Smooth muscle cell (in vitro differentiated cells): Measurements from ENCODE around the gene RPS16. TPM values are rescaled to one million over a fixed set of nuclear protein-coding genes. Genes with fewer than 3 reads are reported as not detected.

Source experiments
- DNase-seq: peaks from one replicate; lab custom pipeline; 2025; ENCODE audit not compliant: unreplicated experiment; lab: John Stamatoyannopoulos, UW
- H2AFZ ChIP-seq: fragments of 200-600 bp; sonication (generic); 2 replicates; pipeline ENCODE4 v1.6.0; 2016; ENCODE audit warnings: antibody characterized with exemption, low read depth, mild to moderate bottlenecking
- H3F3A ChIP-seq: fragments of 200-600 bp; sonication (generic); 2 replicates; pipeline ENCODE4 v1.6.0; 2017; ENCODE audit warnings: antibody characterized with exemption, low read depth
- H3K27ac ChIP-seq: fragments of 200-600 bp; sonication (generic); 2 replicates; pipeline ENCODE4 v1.5.1; 2016; ENCODE audit warnings: low read depth, mild to moderate bottlenecking
- H3K27me3 ChIP-seq: fragments of 200-600 bp; sonication (generic); 2 replicates; pipeline ENCODE4 v1.6.1; 2016; ENCODE audit warnings: low read depth, mild to moderate bottlenecking
- H3K36me3 ChIP-seq: fragments of 200-600 bp; sonication (generic); 2 replicates; pipeline ENCODE4 v1.5.1; 2016; ENCODE audit warnings: low read depth
- H3K4me1 ChIP-seq: fragments of 200-600 bp; sonication (generic); 2 replicates; pipeline ENCODE4 v1.5.1; 2016; ENCODE audit warnings: low read depth
- H3K4me2 ChIP-seq: fragments of 200-600 bp; sonication (generic); 2 replicates; pipeline ENCODE4 v1.6.0; 2016; ENCODE audit warnings: mild to moderate bottlenecking
- H3K4me3 ChIP-seq: fragments of 200-600 bp; sonication (generic); 2 replicates; pipeline ENCODE4 v1.5.1; 2016; ENCODE audit warnings: mild to moderate bottlenecking
- H3K79me2 ChIP-seq: fragments of 200-600 bp; sonication (generic); 2 replicates; pipeline ENCODE4 v1.6.0; 2016; ENCODE audit warnings: low read depth, mild to moderate bottlenecking
- H3K9ac ChIP-seq: fragments of 200-600 bp; sonication (generic); 2 replicates; pipeline ENCODE4 v1.6.0; 2016; ENCODE audit warnings: low read depth
- H3K9me3 ChIP-seq: fragments of 200-600 bp; sonication (generic); replicated peaks from 2 replicates; pipeline ENCODE4 v1.5.1; 2016; ENCODE audit warnings: low read depth
- H4K20me1 ChIP-seq: fragments of 200-600 bp; sonication (generic); 2 replicates; pipeline ENCODE4 v1.6.0; 2016; ENCODE audit warnings: low read depth
- WGBS: methylation state at CpG from one replicate; pipeline ENCODE4 v1.1.7; 2016; ENCODE audit warnings: low lambda C conversion rate; 5-methylcytosine and 5-hydroxymethylcytosine counted together
- microRNA-seq: library from miRNA; unstranded; fragments of <30 nt; microRNA quantifications from one replicate; pipeline ENCODE4, GENCODE V29; 2016; ENCODE audit warnings: borderline number of aligned reads
- polyA plus RNA-seq: library from polyadenylated mRNA; unstranded; fragments of >200 nt; fragmentation: Nextera tagmentation; extraction: Ambion mirVana; gene quantifications from 2 replicates; pipeline ENCODE4 v1.2.1, GENCODE V29; 2016
- small RNA-seq: library from RNA; depleted of rRNA; stranded (forward); fragments of <200 nt; gene quantifications from one replicate; pipeline ENCODE3, GENCODE V24; 2014
- total RNA-seq: library from RNA; depleted of rRNA; stranded (reverse); fragments of >200 nt; gene quantifications from 2 replicates; pipeline ENCODE4 v1.2.3, GENCODE V29; 2014
- TF ChIP-seq, protein P1 (sequence below): fragments of 200-600 bp; sonication (generic); IDR thresholded peaks from 2 replicates; pipeline ENCODE4 v1.5.1; 2017; ENCODE audit warnings: borderline replicate concordance, mild to moderate bottlenecking, antibody characterized with exemption; ENCODE audit not compliant: insufficient read depth, poor library complexity, severe bottlenecking

The RPS16 gene
- total and polyA plus RNA-seq, 2 experiments from 2014 or later: 97.1 to 539 TPM

DNA sequence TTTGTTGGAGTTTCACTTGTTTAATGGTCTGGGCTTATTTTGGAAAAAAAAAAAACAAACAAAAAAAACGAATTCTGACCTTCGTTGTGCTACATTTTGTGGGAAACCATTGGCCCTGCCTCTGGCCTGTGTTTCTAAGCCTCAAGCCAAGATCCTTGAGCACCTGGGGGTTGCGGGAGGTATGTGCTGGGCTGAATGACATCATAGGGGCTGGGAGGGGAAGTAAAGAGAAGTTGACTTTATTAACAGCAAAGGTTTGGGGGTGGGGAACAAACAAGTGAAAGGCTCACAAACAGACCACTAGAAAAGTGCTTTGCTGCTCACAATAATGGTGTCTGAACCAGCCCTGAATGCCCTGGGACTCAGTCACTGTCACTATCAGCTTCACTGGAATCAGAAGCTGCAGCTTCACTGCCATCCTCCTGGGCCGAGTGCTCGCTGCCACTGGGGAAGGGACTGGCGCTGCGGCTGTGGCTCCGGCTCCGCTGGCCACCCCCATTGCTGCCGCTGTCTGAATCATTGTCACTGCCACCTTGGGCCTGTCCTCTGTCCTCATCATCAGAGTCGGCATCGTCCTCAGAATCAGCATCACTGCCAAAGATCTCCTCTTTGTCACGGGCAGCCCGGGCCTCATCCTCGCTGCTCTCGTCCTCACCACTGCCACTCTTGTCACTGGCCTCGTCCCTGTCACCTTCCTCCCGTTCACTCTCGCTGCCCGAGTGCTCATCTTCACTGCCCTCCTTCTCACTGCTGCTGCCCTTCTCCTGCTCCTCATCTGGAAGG is 49.9 kb downstream of the RPS16 start:
- H3K4me2 ChIP-seq: no peak overlapping the region
- no peak overlapping the region for H3K4me3 ChIP-seq
- TF ChIP-seq, protein P1, sequence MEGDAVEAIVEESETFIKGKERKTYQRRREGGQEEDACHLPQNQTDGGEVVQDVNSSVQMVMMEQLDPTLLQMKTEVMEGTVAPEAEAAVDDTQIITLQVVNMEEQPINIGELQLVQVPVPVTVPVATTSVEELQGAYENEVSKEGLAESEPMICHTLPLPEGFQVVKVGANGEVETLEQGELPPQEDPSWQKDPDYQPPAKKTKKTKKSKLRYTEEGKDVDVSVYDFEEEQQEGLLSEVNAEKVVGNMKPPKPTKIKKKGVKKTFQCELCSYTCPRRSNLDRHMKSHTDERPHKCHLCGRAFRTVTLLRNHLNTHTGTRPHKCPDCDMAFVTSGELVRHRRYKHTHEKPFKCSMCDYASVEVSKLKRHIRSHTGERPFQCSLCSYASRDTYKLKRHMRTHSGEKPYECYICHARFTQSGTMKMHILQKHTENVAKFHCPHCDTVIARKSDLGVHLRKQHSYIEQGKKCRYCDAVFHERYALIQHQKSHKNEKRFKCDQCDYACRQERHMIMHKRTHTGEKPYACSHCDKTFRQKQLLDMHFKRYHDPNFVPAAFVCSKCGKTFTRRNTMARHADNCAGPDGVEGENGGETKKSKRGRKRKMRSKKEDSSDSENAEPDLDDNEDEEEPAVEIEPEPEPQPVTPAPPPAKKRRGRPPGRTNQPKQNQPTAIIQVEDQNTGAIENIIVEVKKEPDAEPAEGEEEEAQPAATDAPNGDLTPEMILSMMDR: no peak
- no peaks in the 10 kb centered on the region for H4K20me1 ChIP-seq
- DNase-seq: no peak
- no peak overlapping the region for H3K9ac ChIP-seq
- WGBS: 95% methylated on average over 20 of the region's 20 CpGs
- peaks cover 7% of the 10 kb centered on the region for H3K79me2 ChIP-seq
- H3K4me1 ChIP-seq: peaks cover 6% of the 10 kb centered on the region
- no peak overlapping the region for H2AFZ ChIP-seq
- peaks cover 3% of the 10 kb centered on the region for H3K36me3 ChIP-seq
- H3F3A ChIP-seq: peaks cover 13% of the 10 kb centered on the region
- no peak overlapping the region for H3K27ac ChIP-seq
- no peaks in the 10 kb centered on the region for H3K27me3 ChIP-seq
- H3K9me3 ChIP-seq: no peaks in the 10 kb centered on the region

DNA sequence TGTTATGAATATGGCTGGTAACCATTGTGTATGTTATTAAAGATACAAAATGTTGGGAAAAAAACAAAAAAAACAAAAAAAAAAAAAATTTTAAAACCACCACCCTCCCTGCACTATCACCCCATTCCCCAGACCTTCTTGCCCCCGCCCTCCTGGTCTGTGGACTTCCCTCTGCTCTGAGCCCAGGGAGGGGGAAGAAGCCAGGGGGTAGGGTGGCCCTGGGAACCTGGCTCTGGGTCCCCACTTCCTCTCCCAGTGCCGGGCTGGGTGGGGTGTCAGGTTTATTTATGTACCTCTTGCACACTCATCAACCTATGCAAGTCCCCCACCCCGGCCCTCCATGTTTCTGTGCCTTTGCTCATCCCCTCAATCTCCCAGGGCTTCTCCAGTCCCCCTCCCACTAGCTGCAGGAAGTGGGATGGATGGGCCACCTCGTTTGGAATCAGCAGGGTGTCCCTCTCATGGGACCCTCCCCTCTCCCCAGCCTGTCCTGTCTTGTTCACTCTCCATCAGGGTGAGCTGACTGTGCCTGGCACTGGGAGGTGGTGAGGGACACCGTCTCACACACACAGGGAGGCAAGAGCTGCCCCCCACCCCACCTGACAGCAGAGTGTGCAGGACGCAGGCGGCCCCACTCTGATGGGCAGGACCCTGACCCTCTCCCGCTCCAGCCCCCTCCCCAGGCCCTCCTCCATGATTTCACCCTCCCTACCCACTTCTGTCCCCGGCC is 50.7 kb downstream of the RPS16 start:
- DNase-seq: no peak
- Histone ChIP-seq H2AFZ (no peak overlapping the region), H3K27ac (no peak overlapping the region), H3K9me3 (no peaks in the 10 kb centered on the region), H3K9ac (no peak overlapping the region), H3K36me3 (peaks cover 3% of the 10 kb centered on the region), H3K4me1 (peaks cover 3% of the 10 kb centered on the region), H4K20me1 (no peaks in the 10 kb centered on the region), H3K4me2 (no peak overlapping the region), H3K4me3 (no peak overlapping the region), H3F3A (peaks cover 13% of the 10 kb centered on the region), H3K79me2 (peaks cover 2% of the 10 kb centered on the region), H3K27me3 (no peaks in the 10 kb centered on the region)
- WGBS: 85% methylated on average over 9 of the region's 9 CpGs
- TF ChIP-seq, protein P1: no peak

Small RNA genes lying within 50 kb of the gene (microRNA-seq; reads per million reads assigned to microRNA genes)
- gene MIR4530: not detected

Small RNA genes lying within 50 kb of the gene (small RNA-seq; reads per million reads assigned to genes)
- gene MIR4530: 0.08 reads per million

Other genes starting within 250 kb of the RPS16 start
- gene NCCRP1, start 239.0 kb downstream of the RPS16 start, total RNA-seq: 2.2 and 4.0 TPM in 2 replicates
- gene NCCRP1, start 239.0 kb downstream of the RPS16 start, polyA plus RNA-seq: 1.5 TPM in 2 replicates
- not detected in 2 replicates for gene SYCN, start 231.7 kb downstream of the RPS16 start, total RNA-seq
- not detected in 2 replicates for gene SYCN, start 231.7 kb downstream of the RPS16 start, polyA plus RNA-seq
- gene IFNL3, start 190.9 kb downstream of the RPS16 start, total RNA-seq: not detected in 2 replicates
- gene IFNL3, start 190.9 kb downstream of the RPS16 start, polyA plus RNA-seq: 0.34 TPM in 1 of 2 replicates, not detected in the other
- not detected in 2 replicates for gene IFNL4, start 187.1 kb downstream of the RPS16 start, total RNA-seq
- 0.15 TPM in 1 of 2 replicates, not detected in the other for gene IFNL4, start 187.1 kb downstream of the RPS16 start, polyA plus RNA-seq
- gene IFNL2, start 167.6 kb downstream of the RPS16 start, total RNA-seq: not detected in 2 replicates
- not detected in 2 replicates for gene IFNL2, start 167.6 kb downstream of the RPS16 start, polyA plus RNA-seq
- gene IFNL1, start 139.5 kb downstream of the RPS16 start, total RNA-seq: not detected in 2 replicates
- not detected in 2 replicates for gene IFNL1, start 139.5 kb downstream of the RPS16 start, polyA plus RNA-seq
- 0.36 and 0.76 TPM in 2 replicates for gene LRFN1, start 115.1 kb downstream of the RPS16 start, total RNA-seq
- 2.1 and 3.2 TPM in 2 replicates for gene LRFN1, start 115.1 kb downstream of the RPS16 start, polyA plus RNA-seq
- not detected in 2 replicates for gene GMFG, start 99.9 kb downstream of the RPS16 start, total RNA-seq
- 0.37 TPM in 1 of 2 replicates, not detected in the other for gene GMFG, start 99.9 kb downstream of the RPS16 start, polyA plus RNA-seq
- gene SAMD4B, start 93.5 kb downstream of the RPS16 start, total RNA-seq: 37.1 and 58.3 TPM in 2 replicates
- gene SAMD4B, start 93.5 kb downstream of the RPS16 start, polyA plus RNA-seq: 61.8 and 81.9 TPM in 2 replicates
- 27.8 and 29.8 TPM in 2 replicates for gene PAF1, start 44.8 kb downstream of the RPS16 start, total RNA-seq
- 35.8 and 42.7 TPM in 2 replicates for gene PAF1, start 44.8 kb downstream of the RPS16 start, polyA plus RNA-seq
- gene MED29, start 44.6 kb downstream of the RPS16 start, total RNA-seq: 23.0 and 23.8 TPM in 2 replicates
- 36.3 and 37.7 TPM in 2 replicates for gene MED29, start 44.6 kb downstream of the RPS16 start, polyA plus RNA-seq
- 31.5 and 44.7 TPM in 2 replicates for gene ZFP36, start 29.1 kb downstream of the RPS16 start, total RNA-seq
- 281 and 303 TPM in 2 replicates for gene ZFP36, start 29.1 kb downstream of the RPS16 start, polyA plus RNA-seq
- gene PLEKHG2, start 23.3 kb downstream of the RPS16 start, total RNA-seq: 16.3 and 42.2 TPM in 2 replicates
- 33.0 and 51.9 TPM in 2 replicates for gene PLEKHG2, start 23.3 kb downstream of the RPS16 start, polyA plus RNA-seq
- 41.0 and 44.9 TPM in 2 replicates for gene SUPT5H, start 9.6 kb upstream of the RPS16 start, total RNA-seq
- 134 and 139 TPM in 2 replicates for gene SUPT5H, start 9.6 kb upstream of the RPS16 start, polyA plus RNA-seq
- gene TIMM50, start 44.9 kb upstream of the RPS16 start, total RNA-seq: 58.4 and 66.1 TPM in 2 replicates
- 107 and 108 TPM in 2 replicates for gene TIMM50, start 44.9 kb upstream of the RPS16 start, polyA plus RNA-seq
- gene DLL3, start 63.0 kb upstream of the RPS16 start, total RNA-seq: 0.54 and 9.3 TPM in 2 replicates
- gene DLL3, start 63.0 kb upstream of the RPS16 start, polyA plus RNA-seq: 0.80 and 1.6 TPM in 2 replicates
- gene SELENOV, start 79.2 kb upstream of the RPS16 start, total RNA-seq: not detected in 2 replicates
- not detected in 2 replicates for gene SELENOV, start 79.2 kb upstream of the RPS16 start, polyA plus RNA-seq
- 1.9 and 2.7 TPM in 2 replicates for gene EID2B, start 96.9 kb upstream of the RPS16 start, total RNA-seq
- gene EID2B, start 96.9 kb upstream of the RPS16 start, polyA plus RNA-seq: 1.1 and 1.9 TPM in 2 replicates
- gene EID2, start 104.2 kb upstream of the RPS16 start, total RNA-seq: 11.9 and 15.9 TPM in 2 replicates
- gene EID2, start 104.2 kb upstream of the RPS16 start, polyA plus RNA-seq: 22.5 and 24.2 TPM in 2 replicates
- not detected in 2 replicates for gene LGALS13, start 166.6 kb upstream of the RPS16 start, total RNA-seq
- not detected in 2 replicates for gene LGALS13, start 166.6 kb upstream of the RPS16 start, polyA plus RNA-seq
- not detected in 2 replicates for gene LGALS16, start 220.0 kb upstream of the RPS16 start, total RNA-seq
- not detected in 2 replicates for gene LGALS16, start 220.0 kb upstream of the RPS16 start, polyA plus RNA-seq